ENCODE measurements around the gene SEC24C.
"Not testable (repeated sequence)": the region's sequence is repeated elsewhere in the genome, so short reads cannot be mapped to it uniquely, and the experiment has no call there.

DNA sequence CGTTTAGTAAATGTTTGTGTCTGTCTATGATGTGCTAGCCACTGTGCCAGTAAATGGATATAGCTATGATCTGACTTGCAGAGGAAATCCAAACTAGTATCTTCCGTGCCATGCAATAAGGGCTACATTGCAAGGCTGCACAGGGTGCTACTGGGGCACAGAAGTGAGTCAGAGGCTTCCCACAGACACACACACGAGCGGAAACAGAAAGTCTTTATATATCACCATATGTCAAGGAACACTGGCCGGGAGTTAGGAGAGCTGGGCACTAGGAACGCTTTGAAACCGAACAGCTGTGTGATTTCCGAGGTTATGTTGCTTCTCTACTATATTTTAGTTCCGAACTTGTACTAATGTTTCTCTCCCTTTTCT is 14.4 kb upstream of the SEC24C start:
- TF ChIP-seq, protein P1, sequence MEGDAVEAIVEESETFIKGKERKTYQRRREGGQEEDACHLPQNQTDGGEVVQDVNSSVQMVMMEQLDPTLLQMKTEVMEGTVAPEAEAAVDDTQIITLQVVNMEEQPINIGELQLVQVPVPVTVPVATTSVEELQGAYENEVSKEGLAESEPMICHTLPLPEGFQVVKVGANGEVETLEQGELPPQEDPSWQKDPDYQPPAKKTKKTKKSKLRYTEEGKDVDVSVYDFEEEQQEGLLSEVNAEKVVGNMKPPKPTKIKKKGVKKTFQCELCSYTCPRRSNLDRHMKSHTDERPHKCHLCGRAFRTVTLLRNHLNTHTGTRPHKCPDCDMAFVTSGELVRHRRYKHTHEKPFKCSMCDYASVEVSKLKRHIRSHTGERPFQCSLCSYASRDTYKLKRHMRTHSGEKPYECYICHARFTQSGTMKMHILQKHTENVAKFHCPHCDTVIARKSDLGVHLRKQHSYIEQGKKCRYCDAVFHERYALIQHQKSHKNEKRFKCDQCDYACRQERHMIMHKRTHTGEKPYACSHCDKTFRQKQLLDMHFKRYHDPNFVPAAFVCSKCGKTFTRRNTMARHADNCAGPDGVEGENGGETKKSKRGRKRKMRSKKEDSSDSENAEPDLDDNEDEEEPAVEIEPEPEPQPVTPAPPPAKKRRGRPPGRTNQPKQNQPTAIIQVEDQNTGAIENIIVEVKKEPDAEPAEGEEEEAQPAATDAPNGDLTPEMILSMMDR (IDR thresholded peaks at IDR 0.05) = not testable (repeated sequence)
- not testable (repeated sequence) for TF ChIP-seq POLR2A (IDR thresholded peaks at IDR 0.05)

All from thyroid gland (tissue), 4 donors.